Natural killer cell (primary cell): ENCODE measurements around the gene LMO7. TPM values are rescaled to one million over a fixed set of nuclear protein-coding genes. Genes with fewer than 3 reads are reported as not detected.
"Not testable (repeated sequence)": the region's sequence is repeated elsewhere in the genome, so short reads cannot be mapped to it uniquely, and the experiment has no call there.

ENCODE experiments used
- ATAC-seq, 3 donors: fragments of 150-1000 bp in 2 of 3; fragments of 200-7000 bp in 1 of 3; cut with Tn5 transposase; 1 replicate in 1 of 3; 2 replicates in 2 of 3; pipeline ENCODE4 v1.10.0; 2021; ENCODE audit warnings: mild to moderate bottlenecking in 2 of 3, moderate library complexity in 2 of 3
- DNase-seq, 2 donors: peaks; one replicate each; pipeline versions ENCODE4 v3.0.0 to v3.0.0-alpha.2; 2013 to 2021; ENCODE audit warnings: mixed read lengths in 1 of 2
- H3K27ac ChIP-seq: one replicate; pipeline ENCODE4 v1.5.1; 2013; ENCODE audit warnings: mild to moderate bottlenecking, low read length
- H3K27me3 ChIP-seq: one replicate; pipeline ENCODE4 v1.6.1; 2013; ENCODE audit warnings: low read length; ENCODE audit not compliant: control insufficient read depth, insufficient read depth
- H3K36me3 ChIP-seq: one replicate; pipeline ENCODE4 v1.6.1; 2013; ENCODE audit warnings: low read length; ENCODE audit not compliant: control insufficient read depth, insufficient read depth
- H3K4me1 ChIP-seq: one replicate; pipeline ENCODE4 v1.6.1; 2013; ENCODE audit warnings: low read length; ENCODE audit not compliant: control insufficient read depth, insufficient read depth
- H3K4me3 ChIP-seq: one replicate; pipeline ENCODE4 v1.5.1; 2013; ENCODE audit warnings: low read length
- H3K9me3 ChIP-seq: one replicate; pipeline ENCODE4 v1.6.1; 2013; ENCODE audit warnings: low read length; ENCODE audit not compliant: control insufficient read depth, insufficient read depth
- H3K27ac Mint-ChIP-seq, 2 donors: one replicate each; pipeline ENCODE4 v1.8.0; 2022; ENCODE audit warnings: mild to moderate bottlenecking in 2 of 2, mixed read lengths in 2 of 2, moderate library complexity in 1 of 2
- H3K27me3 Mint-ChIP-seq, 2 donors: one replicate each; pipeline ENCODE4 v1.8.0; 2022; ENCODE audit warnings: low read depth in 2 of 2, mixed read lengths in 2 of 2
- H3K36me3 Mint-ChIP-seq: one replicate; pipeline ENCODE4 v1.8.0; 2022; ENCODE audit warnings: mixed read lengths
- H3K4me1 Mint-ChIP-seq, 2 donors: one replicate each; pipeline ENCODE4 v1.8.0; 2022; ENCODE audit warnings: mixed read lengths in 2 of 2
- H3K4me3 Mint-ChIP-seq: one replicate; pipeline ENCODE4 v1.8.0; 2022; ENCODE audit warnings: mild to moderate bottlenecking, moderate library complexity, mixed read lengths
- H3K9me3 Mint-ChIP-seq, 2 donors: one replicate each; pipeline ENCODE4 v1.8.0; 2022; ENCODE audit warnings: mixed read lengths in 2 of 2
- WGBS: methylation state at CpG from one replicate; pipeline ENCODE4 v1.1.7; 2013; ENCODE audit warnings: missing lambda C conversion rate; ENCODE audit not compliant: insufficient coverage; 5-methylcytosine and 5-hydroxymethylcytosine counted together
- intact Hi-C: fragments of 100-400 bp; cut with micrococcal nuclease; formaldehyde crosslinking; loops from one replicate; pipeline ENCODE4 v1.14.2; 2022
- total RNA-seq, 4 donors: library from RNA; stranded (reverse); fragments of 120-200 nt in 1 of 4; gene quantifications; one replicate each; pipeline versions ENCODE4 v1.2.3 to v1.2.4, GENCODE V29; 2013 to 2022
- TF ChIP-seq, protein P1 (sequence below): fragments of 200-600 bp; IDR thresholded peaks from one replicate; pipeline ENCODE4 v1.8.0; 2022; ENCODE audit warnings: antibody characterized with exemption

Gene LMO7
- total RNA-seq, 3 donors from 2014 or later (not counting 1 experiment from before 2014, with no cell fraction given): 5.5 to 10.4 (median 7.9) TPM

DNA sequence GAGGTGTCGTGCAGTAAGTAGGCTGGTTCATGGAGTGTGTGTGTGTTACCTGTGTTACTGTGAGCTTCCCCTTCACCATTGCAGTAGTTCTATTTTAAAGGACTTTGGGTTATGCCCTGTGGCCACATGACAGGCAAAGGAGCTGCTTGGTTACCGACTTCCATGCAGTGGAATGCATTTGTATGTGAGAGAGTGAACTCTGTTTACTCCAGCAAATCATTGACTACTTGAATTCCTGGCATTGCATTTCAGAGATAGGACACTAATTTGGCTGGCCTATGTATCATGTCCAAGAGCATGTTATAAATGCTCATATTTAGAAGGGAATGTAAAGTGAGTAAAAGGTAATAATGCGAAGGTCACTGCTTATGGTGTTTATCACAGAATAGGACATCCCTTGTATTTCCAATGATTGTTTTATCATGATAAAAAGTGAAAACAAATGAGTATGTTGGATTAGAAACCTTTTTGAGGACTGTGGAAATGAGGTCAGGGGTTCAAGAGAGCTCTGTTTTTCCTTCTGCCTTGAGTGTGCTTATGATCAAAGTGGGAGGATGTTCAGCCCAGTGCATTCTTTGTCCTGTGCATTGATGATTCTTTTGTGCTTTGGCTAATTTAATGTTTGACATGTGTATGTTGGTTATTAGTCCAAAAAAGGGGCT lies 156.5 kb downstream of the LMO7 start:
- Mint-ChIP-seq H3K4me3 (no peak overlapping the region), H3K4me1 (no peaks in the 10 kb centered on the region), H3K27me3 (no peaks in the 10 kb centered on the region), H3K9me3 (no peaks in the 10 kb centered on the region), H3K27ac (no peak overlapping the region), H3K36me3 (no peaks in the 10 kb centered on the region)
- H3K27me3 ChIP-seq: no peaks in the 10 kb centered on the region
- TF ChIP-seq, protein P1, sequence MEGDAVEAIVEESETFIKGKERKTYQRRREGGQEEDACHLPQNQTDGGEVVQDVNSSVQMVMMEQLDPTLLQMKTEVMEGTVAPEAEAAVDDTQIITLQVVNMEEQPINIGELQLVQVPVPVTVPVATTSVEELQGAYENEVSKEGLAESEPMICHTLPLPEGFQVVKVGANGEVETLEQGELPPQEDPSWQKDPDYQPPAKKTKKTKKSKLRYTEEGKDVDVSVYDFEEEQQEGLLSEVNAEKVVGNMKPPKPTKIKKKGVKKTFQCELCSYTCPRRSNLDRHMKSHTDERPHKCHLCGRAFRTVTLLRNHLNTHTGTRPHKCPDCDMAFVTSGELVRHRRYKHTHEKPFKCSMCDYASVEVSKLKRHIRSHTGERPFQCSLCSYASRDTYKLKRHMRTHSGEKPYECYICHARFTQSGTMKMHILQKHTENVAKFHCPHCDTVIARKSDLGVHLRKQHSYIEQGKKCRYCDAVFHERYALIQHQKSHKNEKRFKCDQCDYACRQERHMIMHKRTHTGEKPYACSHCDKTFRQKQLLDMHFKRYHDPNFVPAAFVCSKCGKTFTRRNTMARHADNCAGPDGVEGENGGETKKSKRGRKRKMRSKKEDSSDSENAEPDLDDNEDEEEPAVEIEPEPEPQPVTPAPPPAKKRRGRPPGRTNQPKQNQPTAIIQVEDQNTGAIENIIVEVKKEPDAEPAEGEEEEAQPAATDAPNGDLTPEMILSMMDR: no peak
- H3K4me1 ChIP-seq: no peaks in the 10 kb centered on the region
- H3K4me3 ChIP-seq: no peak overlapping the region
- WGBS: 96% methylated on average over 3 of the region's 3 CpGs
- ATAC-seq: no peak
- H3K9me3 ChIP-seq: no peaks in the 10 kb centered on the region
- intact Hi-C loops: no loop called here
- H3K36me3 ChIP-seq: no peaks in the 10 kb centered on the region
- H3K27ac ChIP-seq: no peak overlapping the region
- no peak for DNase-seq

DNA sequence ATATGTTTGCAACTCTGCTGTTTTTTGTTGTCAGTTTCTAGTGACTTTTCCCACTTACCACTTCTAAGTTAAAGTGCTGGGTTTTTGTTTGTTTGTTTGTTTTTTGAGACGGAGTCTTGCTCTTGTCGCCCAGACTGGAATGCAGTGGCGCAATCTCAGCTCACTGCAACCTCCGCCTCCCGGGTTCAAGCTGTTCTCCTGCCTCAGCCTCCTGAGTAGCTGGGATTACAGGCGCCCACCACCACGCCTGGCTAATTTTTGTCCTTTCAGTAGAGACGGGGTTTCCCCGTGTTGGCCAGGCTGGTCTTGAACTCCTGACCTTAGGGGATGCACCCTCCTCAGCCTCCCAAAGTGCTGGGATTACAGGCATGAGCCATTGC lies 157.0 kb downstream of the LMO7 start:
- H3K36me3 Mint-ChIP-seq, H3K9me3 ChIP-seq, H3K9me3 Mint-ChIP-seq, H3K4me3 ChIP-seq, H3K36me3 ChIP-seq, intact Hi-C loops, H3K27me3 Mint-ChIP-seq, ATAC-seq, H3K27me3 ChIP-seq, H3K4me1 Mint-ChIP-seq, H3K27ac ChIP-seq, DNase-seq, H3K4me3 Mint-ChIP-seq, H3K27ac Mint-ChIP-seq, H3K4me1 ChIP-seq: not testable (repeated sequence)
- 94% methylated on average over 9 of the region's 9 CpGs for WGBS

DNA sequence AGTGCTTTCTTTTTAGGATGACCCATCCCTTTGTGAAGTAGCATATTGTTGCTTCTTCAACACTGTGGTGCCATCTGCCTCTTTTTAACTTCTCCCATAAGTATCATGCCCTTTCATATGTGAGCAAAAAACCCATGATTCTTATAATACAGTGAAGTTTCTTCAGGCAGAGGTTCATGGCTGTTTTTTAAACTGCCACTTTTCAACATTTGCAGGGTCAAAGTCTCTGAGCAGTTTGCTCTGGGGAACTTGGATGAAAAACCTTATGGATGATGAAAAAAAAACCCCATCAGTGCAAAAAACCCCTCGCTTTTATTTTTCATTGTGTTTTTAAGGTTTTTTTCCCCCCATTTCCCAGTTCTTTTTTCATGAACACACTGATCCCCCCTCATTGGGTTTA lies 158.5 kb downstream of the LMO7 start:
- no peak for ATAC-seq
- no CpG with 5 or more reads among the region's 1 CpG for WGBS

DNA sequence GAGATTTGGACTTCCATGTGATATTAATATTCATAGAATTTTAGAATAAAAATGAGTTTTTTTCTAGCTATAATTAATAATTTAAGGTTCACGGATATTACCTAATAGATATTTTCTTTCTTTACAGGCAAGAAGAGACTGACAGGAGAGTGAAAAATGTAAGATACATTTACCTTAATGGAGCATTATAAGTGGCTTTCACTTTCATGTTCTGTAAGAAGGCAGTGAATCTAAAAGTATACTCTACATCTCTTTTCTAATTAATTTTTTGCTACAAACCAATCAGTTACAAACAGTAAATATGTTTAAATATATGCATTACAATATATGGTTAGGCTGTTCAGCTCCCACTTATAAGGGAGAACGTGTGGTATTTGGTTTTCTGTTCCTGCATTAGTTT lies 159.1 kb downstream of the LMO7 start:
- no peak for ATAC-seq
- H3K4me3 ChIP-seq: no peak overlapping the region
- Mint-ChIP-seq H3K4me1 (no peaks in the 10 kb centered on the region), H3K27me3 (no peaks in the 10 kb centered on the region), H3K36me3 (no peaks in the 10 kb centered on the region), H3K4me3 (no peak overlapping the region), H3K9me3 (no peaks in the 10 kb centered on the region), H3K27ac (no peak overlapping the region)
- intact Hi-C loops: no loop called here
- no peaks in the 10 kb centered on the region for H3K36me3 ChIP-seq
- DNase-seq: no peak
- 92% methylated on average over 1 of the region's 2 CpGs for WGBS
- H3K27ac ChIP-seq: no peak overlapping the region
- no peaks in the 10 kb centered on the region for H3K4me1 ChIP-seq
- H3K9me3 ChIP-seq: no peaks in the 10 kb centered on the region
- H3K27me3 ChIP-seq: no peaks in the 10 kb centered on the region
- TF ChIP-seq, protein P1: no peak

More for the DNA sequence above, 158.5 kb downstream of the LMO7 start:
- Mint-ChIP-seq H3K36me3 (no peaks in the 10 kb centered on the region), H3K27me3 (no peaks in the 10 kb centered on the region), H3K4me3 (no peak overlapping the region), H3K9me3 (no peaks in the 10 kb centered on the region), H3K4me1 (no peaks in the 10 kb centered on the region), H3K27ac (no peak overlapping the region)
- no peak overlapping the region for H3K27ac ChIP-seq
- intact Hi-C loops: no loop called here
- DNase-seq: no peak
- no peaks in the 10 kb centered on the region for H3K27me3 ChIP-seq
- TF ChIP-seq, protein P1: no peak
- H3K4me3 ChIP-seq: no peak overlapping the region
- H3K36me3 ChIP-seq: no peaks in the 10 kb centered on the region
- no peaks in the 10 kb centered on the region for H3K9me3 ChIP-seq
- no peaks in the 10 kb centered on the region for H3K4me1 ChIP-seq
